ENCODE data around the gene NPIPA1.
"Not testable (repeated sequence)": the region's sequence is repeated elsewhere in the genome, so short reads cannot be mapped to it uniquely, and the experiment has no call there.

Gene NPIPA1

GRCh38 chr16:14978281-14978680 lies 41.0 kb downstream of the NPIPA1 start:
- DNase-seq (ENCODE audit: low read depth); H3K4me3 ChIP-seq (ENCODE audit: low read depth, low read length): not testable (repeated sequence)

DNA sequence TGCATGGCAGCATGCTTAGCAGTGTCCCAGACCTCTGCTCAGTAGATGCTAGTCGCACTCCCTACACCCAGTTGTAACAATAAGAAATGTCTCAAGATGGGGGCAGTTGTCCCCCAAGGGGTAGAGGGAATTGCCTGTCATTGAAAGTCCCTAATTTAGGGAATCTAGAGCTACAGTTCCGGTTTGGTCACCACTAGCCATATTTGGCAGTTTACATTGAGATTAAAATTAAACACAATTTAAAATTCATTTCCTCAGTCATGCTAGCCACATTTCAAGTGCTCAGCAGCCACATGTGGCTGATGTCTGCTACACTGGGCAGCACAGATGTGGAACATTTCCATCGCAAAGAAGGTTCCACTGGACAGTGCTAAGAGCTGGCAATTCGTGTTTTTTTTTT lies 41.7 kb downstream of the NPIPA1 start:
- DNase-seq (ENCODE audit: low read depth); H3K4me3 ChIP-seq (ENCODE audit: low read depth, low read length): not testable (repeated sequence)

GRCh38 chr16:14981234-14981633 lies 44.0 kb downstream of the NPIPA1 start:
- not testable (repeated sequence) for DNase-seq (ENCODE audit: low read depth); H3K4me3 ChIP-seq (ENCODE audit: low read depth, low read length)

GRCh38 chr16:14982521-14982920 lies 45.3 kb downstream of the NPIPA1 start:
- not testable (repeated sequence) for H3K4me3 ChIP-seq (ENCODE audit: low read depth, low read length); DNase-seq (ENCODE audit: low read depth)

- DNase-seq (ENCODE audit: low read depth); H3K4me3 ChIP-seq (ENCODE audit: low read depth, low read length): not testable (repeated sequence)
These were observed 50.8 kb downstream of the NPIPA1 start for GRCh38 chr16:14988092-14988491.

GRCh38 chr16:14988661-14989191 lies 51.5 kb downstream of the NPIPA1 start:
- H3K4me3 ChIP-seq (ENCODE audit: low read depth, low read length); DNase-seq (ENCODE audit: low read depth): not testable (repeated sequence)

DNA sequence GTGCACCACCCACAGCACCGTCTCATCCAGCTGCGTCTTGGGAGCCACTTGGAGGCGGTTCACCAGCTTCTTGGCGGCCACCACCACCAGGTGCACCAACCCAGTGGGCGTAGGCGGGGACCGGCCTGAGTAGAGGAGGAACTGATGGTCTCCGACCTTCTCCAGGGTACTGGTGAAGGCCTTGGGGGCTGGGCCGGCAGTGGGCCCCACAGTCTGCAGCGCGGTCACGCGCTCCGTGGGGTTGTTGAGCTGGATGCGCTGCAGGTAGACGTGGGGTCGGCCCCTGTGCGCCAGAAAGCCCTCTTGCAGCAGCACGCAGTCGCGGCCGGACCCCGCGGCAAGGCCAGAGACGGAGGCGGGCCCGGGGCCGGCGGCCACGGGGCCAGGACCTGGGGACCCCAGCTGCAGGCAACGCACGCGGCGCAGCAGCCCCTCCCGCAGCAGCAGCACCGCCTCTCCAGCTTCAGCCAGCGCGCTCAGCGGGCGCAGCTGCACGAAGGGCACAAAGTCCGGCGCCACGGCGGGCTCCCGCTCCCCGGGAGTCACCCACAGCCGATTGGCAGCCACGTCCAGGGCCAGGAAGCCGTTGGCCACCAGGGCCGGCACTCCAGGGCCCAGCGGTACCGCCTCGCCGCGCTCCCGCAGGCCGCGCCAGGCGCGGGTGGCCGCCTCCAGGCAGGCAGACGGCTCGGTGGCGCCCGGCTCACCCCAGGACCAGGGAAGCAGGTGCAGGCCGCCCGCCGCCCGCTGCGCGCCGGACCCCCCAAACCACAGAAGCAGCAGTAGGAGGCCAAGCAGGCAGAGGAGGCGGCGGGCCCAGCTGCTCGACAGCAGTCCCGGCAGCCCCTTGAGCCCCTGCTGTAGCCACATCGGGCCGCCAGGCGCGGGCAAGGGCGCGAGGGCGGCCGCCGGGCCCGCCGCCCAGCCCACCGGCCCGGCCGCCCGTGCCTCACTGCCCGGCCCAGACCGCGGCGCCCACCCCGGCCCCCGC lies 52.3 kb downstream of the NPIPA1 start:
- not testable (repeated sequence) for H3K4me3 ChIP-seq (ENCODE audit: low read depth, low read length); DNase-seq (ENCODE audit: low read depth)

GRCh38 chr16:14993277-14994151 lies 56.3 kb downstream of the NPIPA1 start:
- H3K4me3 ChIP-seq (ENCODE audit: low read depth, low read length); DNase-seq (ENCODE audit: low read depth): not testable (repeated sequence)

DNA sequence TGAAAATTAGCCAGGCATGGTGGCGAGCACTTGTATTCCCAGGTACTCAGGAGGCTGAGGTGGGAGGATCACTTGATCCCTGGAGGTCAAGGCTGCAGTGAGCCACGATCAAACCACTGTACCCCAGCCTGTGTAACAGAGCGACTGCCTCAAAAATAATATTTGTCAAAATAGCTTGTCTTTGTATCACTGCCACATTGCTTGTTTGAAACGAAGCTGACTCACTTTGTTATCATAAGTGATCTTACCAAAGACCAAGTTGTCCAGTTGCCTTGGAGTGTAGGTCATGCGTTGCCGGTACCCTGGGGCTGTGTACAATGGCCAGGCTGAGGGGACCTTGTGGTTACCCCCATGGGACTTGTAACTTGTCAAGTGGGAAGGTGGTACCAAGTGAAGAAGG lies 59.5 kb downstream of the NPIPA1 start:
- H3K4me3 ChIP-seq (ENCODE audit: low read depth, low read length); DNase-seq (ENCODE audit: low read depth): not testable (repeated sequence)

- not testable (repeated sequence) for H3K4me3 ChIP-seq (ENCODE audit: low read depth, low read length); DNase-seq (ENCODE audit: low read depth)
These were observed 61.1 kb downstream of the NPIPA1 start for GRCh38 chr16:14998300-14998699.

DNA sequence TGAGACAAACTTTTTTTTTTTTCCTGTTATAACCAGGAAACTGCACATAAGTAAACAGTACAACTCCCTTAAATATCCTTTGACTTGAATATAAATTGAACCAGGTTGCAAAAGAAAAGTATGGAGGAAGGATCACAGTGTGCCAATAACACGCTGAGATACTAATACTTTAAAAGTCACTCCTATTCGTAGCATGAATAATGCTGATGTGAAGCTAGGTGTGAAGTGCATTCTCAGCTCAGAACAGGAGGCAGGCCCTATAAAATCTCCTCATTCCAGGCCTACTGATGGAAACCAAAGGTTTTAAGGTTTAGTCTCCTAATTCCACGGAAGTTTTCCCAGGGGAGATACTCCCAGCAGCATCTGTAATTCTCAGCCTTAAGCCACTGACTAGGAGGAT lies 62.6 kb downstream of the NPIPA1 start:
- H3K4me3 ChIP-seq (ENCODE audit: low read depth, low read length); DNase-seq (ENCODE audit: low read depth): not testable (repeated sequence)

Data from GM12864 (cell line).